ENCODE measurements around the gene JMJD6.

Gene JMJD6

GRCh38 chr17:76720941-76721340 is 5.5 kb downstream of the JMJD6 start:
- H3K4me1 ChIP-seq (ENCODE audit: insufficient read depth, insufficient read length), result no peaks in the 10 kb centered on the region
- H3K9me3 ChIP-seq (ENCODE audit: insufficient read depth, low read length), result no peaks in the 10 kb centered on the region
- TF ChIP-seq SUZ12 (IDR thresholded peaks at IDR 0.05; ENCODE audit: extremely low read depth, insufficient read depth, insufficient read length) (no peak), ZNF274 (IDR thresholded peaks at IDR 0.05; ENCODE audit: low read depth, low read length) (no peak), YY1 (IDR thresholded peaks at IDR 0.05; ENCODE audit: insufficient read depth, insufficient read length) (no peak)
- H3K36me3 ChIP-seq (ENCODE audit: insufficient read depth, insufficient read length, low read length), result peaks cover 93% of the 10 kb centered on the region
- H3K4me3 ChIP-seq (ENCODE audit: insufficient read length, low read depth), result no peak overlapping the region
- no peak for DNase-seq (ENCODE audit: low read depth, low spot score)
- H3K27me3 ChIP-seq (ENCODE audit: insufficient read depth, insufficient read length), result no peaks in the 10 kb centered on the region
- H3K9ac ChIP-seq (ENCODE audit: insufficient read length, low read depth), result no peak overlapping the region

- no peak overlapping the region for H3K4me3 ChIP-seq (ENCODE audit: insufficient read length, low read depth)
- H3K27me3 ChIP-seq (ENCODE audit: insufficient read depth, insufficient read length), result no peaks in the 10 kb centered on the region
- H3K9ac ChIP-seq (ENCODE audit: insufficient read length, low read depth), result no peak overlapping the region
- H3K4me1 ChIP-seq (ENCODE audit: insufficient read depth, insufficient read length), result no peaks in the 10 kb centered on the region
- TF ChIP-seq YY1 (IDR thresholded peaks at IDR 0.05; ENCODE audit: insufficient read depth, insufficient read length), result no peak
- TF ChIP-seq ZNF274 (IDR thresholded peaks at IDR 0.05; ENCODE audit: low read depth, low read length), result no peak
- no peak for TF ChIP-seq SUZ12 (IDR thresholded peaks at IDR 0.05; ENCODE audit: extremely low read depth, insufficient read depth, insufficient read length)
- DNase-seq (ENCODE audit: low read depth, low spot score), result no peak
- no peaks in the 10 kb centered on the region for H3K9me3 ChIP-seq (ENCODE audit: insufficient read depth, low read length)
- H3K36me3 ChIP-seq (ENCODE audit: insufficient read depth, insufficient read length, low read length), result peaks cover 95% of the 10 kb centered on the region
These were observed 6.2 kb downstream of the JMJD6 start for GRCh38 chr17:76720211-76720610.

- no peaks in the 10 kb centered on the region for H3K27me3 ChIP-seq (ENCODE audit: insufficient read depth, insufficient read length)
- H3K4me3 ChIP-seq (ENCODE audit: insufficient read length, low read depth), result no peak overlapping the region
- H3K9me3 ChIP-seq (ENCODE audit: insufficient read depth, low read length), result no peaks in the 10 kb centered on the region
- peaks cover 92% of the 10 kb centered on the region for H3K36me3 ChIP-seq (ENCODE audit: insufficient read depth, insufficient read length, low read length)
- H3K9ac ChIP-seq (ENCODE audit: insufficient read length, low read depth), result no peak overlapping the region
- TF ChIP-seq YY1 (IDR thresholded peaks at IDR 0.05; ENCODE audit: insufficient read depth, insufficient read length) (no peak), ZNF274 (IDR thresholded peaks at IDR 0.05; ENCODE audit: low read depth, low read length) (no peak), SUZ12 (IDR thresholded peaks at IDR 0.05; ENCODE audit: extremely low read depth, insufficient read depth, insufficient read length) (no peak)
- DNase-seq (ENCODE audit: low read depth, low spot score), result no peak
- no peaks in the 10 kb centered on the region for H3K4me1 ChIP-seq (ENCODE audit: insufficient read depth, insufficient read length)
These were observed 7.9 kb downstream of the JMJD6 start for GRCh38 chr17:76718516-76718915.

GRCh38 chr17:76716839-76717215 is 9.6 kb downstream of the JMJD6 start:
- Histone ChIP-seq H3K4me3 (ENCODE audit: insufficient read length, low read depth) (no peak overlapping the region), H3K27me3 (ENCODE audit: insufficient read depth, insufficient read length) (no peaks in the 10 kb centered on the region), H3K4me1 (ENCODE audit: insufficient read depth, insufficient read length) (no peaks in the 10 kb centered on the region), H3K36me3 (ENCODE audit: insufficient read depth, insufficient read length, low read length) (peaks cover 80% of the 10 kb centered on the region), H3K9me3 (ENCODE audit: insufficient read depth, low read length) (no peaks in the 10 kb centered on the region), H3K9ac (ENCODE audit: insufficient read length, low read depth) (no peak overlapping the region)
- no peak for TF ChIP-seq SUZ12 (IDR thresholded peaks at IDR 0.05; ENCODE audit: extremely low read depth, insufficient read depth, insufficient read length)
- no peak for TF ChIP-seq ZNF274 (IDR thresholded peaks at IDR 0.05; ENCODE audit: low read depth, low read length)
- no peak for TF ChIP-seq YY1 (IDR thresholded peaks at IDR 0.05; ENCODE audit: insufficient read depth, insufficient read length)
- no peak for DNase-seq (ENCODE audit: low read depth, low spot score)

- H3K4me3 ChIP-seq (ENCODE audit: insufficient read length, low read depth), result no peak overlapping the region
- no peak for DNase-seq (ENCODE audit: low read depth, low spot score)
- no peak overlapping the region for H3K9ac ChIP-seq (ENCODE audit: insufficient read length, low read depth)
- TF ChIP-seq YY1 (IDR thresholded peaks at IDR 0.05; ENCODE audit: insufficient read depth, insufficient read length), result no peak
- TF ChIP-seq SUZ12 (IDR thresholded peaks at IDR 0.05; ENCODE audit: extremely low read depth, insufficient read depth, insufficient read length), result no peak
- no peak for TF ChIP-seq ZNF274 (IDR thresholded peaks at IDR 0.05; ENCODE audit: low read depth, low read length)
- H3K27me3 ChIP-seq (ENCODE audit: insufficient read depth, insufficient read length), result no peaks in the 10 kb centered on the region
- peaks cover 2% of the 10 kb centered on the region for H3K4me1 ChIP-seq (ENCODE audit: insufficient read depth, insufficient read length)
- H3K36me3 ChIP-seq (ENCODE audit: insufficient read depth, insufficient read length, low read length), result peaks cover 74% of the 10 kb centered on the region
- H3K9me3 ChIP-seq (ENCODE audit: insufficient read depth, low read length), result no peaks in the 10 kb centered on the region
These were observed 10.1 kb downstream of the JMJD6 start for GRCh38 chr17:76716146-76716838.

GRCh38 chr17:76715496-76715830 is 10.9 kb downstream of the JMJD6 start:
- H3K27me3 ChIP-seq (ENCODE audit: insufficient read depth, insufficient read length), result no peaks in the 10 kb centered on the region
- TF ChIP-seq YY1 (IDR thresholded peaks at IDR 0.05; ENCODE audit: insufficient read depth, insufficient read length), result no peak
- TF ChIP-seq SUZ12 (IDR thresholded peaks at IDR 0.05; ENCODE audit: extremely low read depth, insufficient read depth, insufficient read length), result no peak
- TF ChIP-seq ZNF274 (IDR thresholded peaks at IDR 0.05; ENCODE audit: low read depth, low read length), result no peak
- DNase-seq (ENCODE audit: low read depth, low spot score), result no peak
- H3K4me3 ChIP-seq (ENCODE audit: insufficient read length, low read depth), result no peak overlapping the region
- H3K9ac ChIP-seq (ENCODE audit: insufficient read length, low read depth), result no peak overlapping the region
- H3K9me3 ChIP-seq (ENCODE audit: insufficient read depth, low read length), result no peaks in the 10 kb centered on the region
- H3K36me3 ChIP-seq (ENCODE audit: insufficient read depth, insufficient read length, low read length), result peaks cover 66% of the 10 kb centered on the region
- peaks cover 4% of the 10 kb centered on the region for H3K4me1 ChIP-seq (ENCODE audit: insufficient read depth, insufficient read length)

- Histone ChIP-seq H3K4me3 (ENCODE audit: insufficient read length, low read depth) (no peak overlapping the region), H3K9ac (ENCODE audit: insufficient read length, low read depth) (no peak overlapping the region), H3K27me3 (ENCODE audit: insufficient read depth, insufficient read length) (peaks cover 4% of the 10 kb centered on the region), H3K4me1 (ENCODE audit: insufficient read depth, insufficient read length) (peaks cover 4% of the 10 kb centered on the region), H3K9me3 (ENCODE audit: insufficient read depth, low read length) (no peaks in the 10 kb centered on the region), H3K36me3 (ENCODE audit: insufficient read depth, insufficient read length, low read length) (peaks cover 61% of the 10 kb centered on the region)
- TF ChIP-seq YY1 (IDR thresholded peaks at IDR 0.05; ENCODE audit: insufficient read depth, insufficient read length) (no peak), ZNF274 (IDR thresholded peaks at IDR 0.05; ENCODE audit: low read depth, low read length) (no peak), SUZ12 (IDR thresholded peaks at IDR 0.05; ENCODE audit: extremely low read depth, insufficient read depth, insufficient read length) (no peak)
- DNase-seq (ENCODE audit: low read depth, low spot score), result no peak
These were observed 11.4 kb downstream of the JMJD6 start for GRCh38 chr17:76714822-76715495.

All from NT2/D1 (cell line).